Lower lobe of right lung (tissue), 2 donors: Measurements from ENCODE around the gene SERINC5. TPM values are rescaled to one million over a fixed set of nuclear protein-coding genes. Genes with fewer than 3 reads are reported as not detected.
"Not testable (repeated sequence)": the region's sequence is repeated elsewhere in the genome, so short reads cannot be mapped to it uniquely, and the experiment has no call there.

Experiments
- ATAC-seq, 2 donors: fragments of 200-7000 bp; cut with Tn5 transposase; one replicate each; pipeline ENCODE4 v1.9.1; 2020 to 2022; ENCODE audit warnings: mild to moderate bottlenecking in 2 of 2, moderate library complexity in 2 of 2
- DNase-seq: peaks from one replicate; pipeline ENCODE4 v3.0.0-alpha.2; 2020
- H3K27ac ChIP-seq: fragments of 200-600 bp; one replicate; pipeline ENCODE4 v1.8.0; 2022
- H3K27me3 ChIP-seq: fragments of 200-600 bp; one replicate; pipeline ENCODE4 v1.8.0; 2022; ENCODE audit warnings: low read depth
- H3K36me3 ChIP-seq: fragments of 200-600 bp; one replicate; pipeline ENCODE4 v1.8.0; 2022; ENCODE audit warnings: mild to moderate bottlenecking
- H3K4me1 ChIP-seq: fragments of 200-600 bp; one replicate; pipeline ENCODE4 v1.8.0; 2022
- H3K4me3 ChIP-seq: fragments of 200-600 bp; one replicate; pipeline ENCODE4 v1.8.0; 2022; ENCODE audit warnings: mild to moderate bottlenecking
- H3K9me3 ChIP-seq: fragments of 200-600 bp; one replicate; pipeline ENCODE4 v1.8.0; 2022
- intact Hi-C: fragments of 100-400 bp; cut with DNase I; formaldehyde crosslinking; loops from one replicate; pipeline ENCODE4 v1.11.0; 2022
- total RNA-seq: library from RNA; stranded (reverse); fragmentation: NEBNext Ultra II Directional; extraction: Animal tissue kit (Norgen Biotek cat#: 25700); gene quantifications from one replicate; pipeline ENCODE4 v1.2.1, GENCODE V29; 2021
- TF ChIP-seq, protein P1 (sequence below): fragments of 200-600 bp; IDR thresholded peaks from one replicate; pipeline ENCODE4 v1.8.0; 2022; ENCODE audit warnings: antibody characterized with exemption, mild to moderate bottlenecking
- donor health status: DM: no; HTN: yes; CAD: no; lungs with severe emphysema.

SERINC5 gene
- total RNA-seq, 1 donor from 2014 or later = 52.6 TPM

GRCh38 chr5:80191397-80191796, 64.5 kb downstream of the SERINC5 start:
- Histone ChIP-seq H3K4me3 (no peak overlapping the region), H3K9me3 (no peaks in the 10 kb centered on the region), H3K4me1 (peaks cover 66% of the 10 kb centered on the region), H3K27me3 (no peaks in the 10 kb centered on the region), H3K27ac (peak overlapping the region; percentile 44), H3K36me3 (peaks cover 5% of the 10 kb centered on the region)
- DNase-seq (no peak), ATAC-seq (no peak)
- TF ChIP-seq, protein P1, sequence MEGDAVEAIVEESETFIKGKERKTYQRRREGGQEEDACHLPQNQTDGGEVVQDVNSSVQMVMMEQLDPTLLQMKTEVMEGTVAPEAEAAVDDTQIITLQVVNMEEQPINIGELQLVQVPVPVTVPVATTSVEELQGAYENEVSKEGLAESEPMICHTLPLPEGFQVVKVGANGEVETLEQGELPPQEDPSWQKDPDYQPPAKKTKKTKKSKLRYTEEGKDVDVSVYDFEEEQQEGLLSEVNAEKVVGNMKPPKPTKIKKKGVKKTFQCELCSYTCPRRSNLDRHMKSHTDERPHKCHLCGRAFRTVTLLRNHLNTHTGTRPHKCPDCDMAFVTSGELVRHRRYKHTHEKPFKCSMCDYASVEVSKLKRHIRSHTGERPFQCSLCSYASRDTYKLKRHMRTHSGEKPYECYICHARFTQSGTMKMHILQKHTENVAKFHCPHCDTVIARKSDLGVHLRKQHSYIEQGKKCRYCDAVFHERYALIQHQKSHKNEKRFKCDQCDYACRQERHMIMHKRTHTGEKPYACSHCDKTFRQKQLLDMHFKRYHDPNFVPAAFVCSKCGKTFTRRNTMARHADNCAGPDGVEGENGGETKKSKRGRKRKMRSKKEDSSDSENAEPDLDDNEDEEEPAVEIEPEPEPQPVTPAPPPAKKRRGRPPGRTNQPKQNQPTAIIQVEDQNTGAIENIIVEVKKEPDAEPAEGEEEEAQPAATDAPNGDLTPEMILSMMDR = no peak
- intact Hi-C loops = no loop called here

GRCh38 chr5:80190960-80191359, 64.9 kb downstream of the SERINC5 start:
- no peak for ATAC-seq
- TF ChIP-seq, protein P1 = no peak
- no peaks in the 10 kb centered on the region for H3K27me3 ChIP-seq
- H3K27ac ChIP-seq = peak overlapping the region; percentile 44
- H3K36me3 ChIP-seq = peaks cover 3% of the 10 kb centered on the region
- H3K4me1 ChIP-seq = peaks cover 68% of the 10 kb centered on the region
- intact Hi-C loops = no loop called here
- no peaks in the 10 kb centered on the region for H3K9me3 ChIP-seq
- no peak overlapping the region for H3K4me3 ChIP-seq
- DNase-seq = no peak

DNA sequence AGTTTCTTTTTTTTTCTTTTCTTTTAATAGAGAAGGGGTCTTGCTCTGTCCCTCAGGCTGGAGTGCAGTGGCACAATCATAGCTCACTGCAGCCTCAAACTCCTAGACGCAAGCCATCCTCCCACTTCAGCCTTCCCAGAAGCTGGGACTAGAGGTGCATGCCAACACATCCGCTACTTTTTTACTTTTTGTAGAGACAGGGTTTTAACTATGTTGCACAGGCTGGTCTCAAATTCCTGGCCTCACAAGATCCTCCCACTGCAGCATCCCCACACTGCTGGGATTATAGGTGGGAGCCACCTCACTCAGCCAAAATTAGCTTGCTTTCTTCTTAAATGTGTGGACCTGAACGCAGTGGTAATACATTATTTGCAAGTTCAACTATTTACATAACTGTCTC, 66.1 kb downstream of the SERINC5 start:
- no peaks in the 10 kb centered on the region for H3K27me3 ChIP-seq
- DNase-seq (no peak), ATAC-seq (no peak)
- H3K27ac ChIP-seq = no peak overlapping the region
- no peaks in the 10 kb centered on the region for H3K36me3 ChIP-seq
- no peak overlapping the region for H3K4me3 ChIP-seq
- intact Hi-C loops = no loop called here
- TF ChIP-seq, protein P1 = no peak
- H3K4me1 ChIP-seq = peaks cover 57% of the 10 kb centered on the region
- H3K9me3 ChIP-seq = no peaks in the 10 kb centered on the region

- no peak overlapping the region for H3K4me3 ChIP-seq
- intact Hi-C loops = no loop called here
Measured at GRCh38 chr5:80189201-80189600, 66.6 kb downstream of the SERINC5 start.

GRCh38 chr5:80187421-80188090, 68.3 kb downstream of the SERINC5 start:
- H3K27me3 ChIP-seq = no peaks in the 10 kb centered on the region
- peak overlapping the region; percentile 70 for H3K27ac ChIP-seq
- H3K9me3 ChIP-seq = no peaks in the 10 kb centered on the region
- no peaks in the 10 kb centered on the region for H3K36me3 ChIP-seq
- H3K4me3 ChIP-seq = no peak overlapping the region
- DNase-seq (no peak), ATAC-seq (no peak)
- intact Hi-C loops = no loop called here
- TF ChIP-seq, protein P1 = no peak
- H3K4me1 ChIP-seq = peaks cover 56% of the 10 kb centered on the region

More at GRCh38 chr5:80189201-80189600, 66.6 kb downstream of the SERINC5 start:
- Histone ChIP-seq H3K27ac (no peak overlapping the region), H3K27me3 (no peaks in the 10 kb centered on the region), H3K9me3 (no peaks in the 10 kb centered on the region), H3K36me3 (no peaks in the 10 kb centered on the region), H3K4me1 (peaks cover 56% of the 10 kb centered on the region)
- TF ChIP-seq, protein P1 = no peak
- DNase-seq = no peak
- no peak for ATAC-seq

GRCh38 chr5:80185535-80185934, 70.3 kb downstream of the SERINC5 start:
- H3K4me3 ChIP-seq, H3K36me3 ChIP-seq, H3K27me3 ChIP-seq, H3K27ac ChIP-seq, DNase-seq, intact Hi-C loops, ATAC-seq, H3K9me3 ChIP-seq: not testable (repeated sequence)
- peaks cover 64% of the 10 kb centered on the region for H3K4me1 ChIP-seq
